WTC11 (cell line): ENCODE measurements around the gene MAST4. TPM values are rescaled to one million over a fixed set of nuclear protein-coding genes. Genes with fewer than 3 reads are reported as not detected.

Experiments used
- ATAC-seq: fragments of 200-7000 bp; cut with Tn5 transposase; 2 replicates; pipeline ENCODE4 v1.10.0; 2021; ENCODE audit warnings: mild to moderate bottlenecking, moderate library complexity
- CTCF ChIA-PET: fragments of 300-600 bp; sonication (Branson Sonifier 250); formaldehyde crosslinking; loops from one replicate; lab custom pipeline; 2021; ENCODE audit warnings: antibody characterized with exemption; lab: Charles Lee
- POLR2A ChIA-PET: fragments of 350-600 bp; sonication (Branson Sonifier 250); formaldehyde crosslinking; loops from one replicate; lab custom pipeline; 2021; ENCODE audit warnings: antibody characterized with exemption; lab: Charles Lee
- DNase-seq: peaks from one replicate; pipeline ENCODE4 v3.0.0; 2021; ENCODE audit warnings: low spot score
- H3K27ac Mint-ChIP-seq: 2 replicates; pipeline ENCODE4 v1.8.0; 2021; ENCODE audit warnings: mixed read lengths
- H3K27me3 Mint-ChIP-seq: 2 replicates; pipeline ENCODE4 v1.8.0; 2021; ENCODE audit warnings: low read depth, mild to moderate bottlenecking, moderate library complexity, mixed read lengths
- H3K36me3 Mint-ChIP-seq: 2 replicates; pipeline ENCODE4 v1.8.0; 2021; ENCODE audit warnings: mixed read lengths
- H3K4me1 Mint-ChIP-seq: 2 replicates; pipeline ENCODE4 v1.8.0; 2022; ENCODE audit warnings: mixed read lengths
- H3K4me3 Mint-ChIP-seq: 2 replicates; pipeline ENCODE4 v1.8.0; 2021; ENCODE audit warnings: mild to moderate bottlenecking, moderate library complexity, mixed read lengths
- H3K9me3 Mint-ChIP-seq: 2 replicates; pipeline ENCODE4 v1.8.0; 2021; ENCODE audit warnings: mixed read lengths
- CREM ChIP-seq: sonication (generic); formaldehyde crosslinking; IDR thresholded peaks from 2 replicates; pipeline ENCODE4 v1.8.1; 2022; ENCODE audit warnings: mild to moderate bottlenecking, missing genetic modification reagents, moderate library complexity
- GRHL2 ChIP-seq: fragments of 250-450 bp; sonication (Bioruptor Pico); IDR thresholded peaks from 2 replicates; pipeline ENCODE4 v1.8.0; 2022; ENCODE audit warnings: mild to moderate bottlenecking, moderate library complexity; ENCODE audit not compliant: insufficient replicate concordance, severe bottlenecking
- KAT7 ChIP-seq: sonication (generic); formaldehyde crosslinking; IDR thresholded peaks from 2 replicates; pipeline ENCODE4 v1.8.1; 2023; ENCODE audit warnings: missing genetic modification reagents, mild to moderate bottlenecking, borderline replicate concordance
- MYBL2 ChIP-seq: sonication (generic); formaldehyde crosslinking; IDR thresholded peaks from 2 replicates; pipeline ENCODE4 v1.8.1; 2023; ENCODE audit warnings: mild to moderate bottlenecking, moderate library complexity, missing genetic modification reagents
- SOX15 ChIP-seq: fragments of 250-450 bp; sonication (Bioruptor Pico); IDR thresholded peaks from 2 replicates; pipeline ENCODE4 v1.9.0; 2021; ENCODE audit warnings: mild to moderate bottlenecking
- TEAD4 ChIP-seq: sonication (generic); formaldehyde crosslinking; IDR thresholded peaks from 2 replicates; pipeline ENCODE4 v1.8.0; 2022; ENCODE audit warnings: mild to moderate bottlenecking, missing genetic modification reagents
- ZNF138 ChIP-seq: sonication (generic); formaldehyde crosslinking; conservative IDR thresholded peaks from 2 replicates; pipeline ENCODE4 v1.8.1; 2022; ENCODE audit warnings: mild to moderate bottlenecking, moderate library complexity, missing genetic modification reagents
- total RNA-seq: library from RNA; stranded (reverse); gene quantifications from 3 replicates; pipeline ENCODE4 v1.2.3, GENCODE V29; 2021
- TF ChIP-seq, protein P1 (sequence below): sonication (generic); formaldehyde crosslinking; IDR thresholded peaks from 2 replicates; pipeline ENCODE4 v1.8.1; 2023; ENCODE audit warnings: mild to moderate bottlenecking, missing genetic modification reagents, moderate library complexity
- TF ChIP-seq, protein P2 (sequence below): sonication (generic); formaldehyde crosslinking; IDR thresholded peaks from 2 replicates; pipeline ENCODE4 v1.8.0; 2022; ENCODE audit warnings: mild to moderate bottlenecking, missing genetic modification reagents
- TF ChIP-seq, protein P3 (sequence below): sonication (generic); formaldehyde crosslinking; IDR thresholded peaks from 2 replicates; pipeline ENCODE4 v1.8.0; 2022; ENCODE audit warnings: mild to moderate bottlenecking, missing genetic modification reagents
- TF ChIP-seq, protein P4 (sequence below): sonication (generic); formaldehyde crosslinking; IDR thresholded peaks from 2 replicates; pipeline ENCODE4 v1.8.1; 2022; ENCODE audit warnings: missing genetic modification reagents, borderline replicate concordance
- TF ChIP-seq, protein P5 (sequence below): fragments of 250-450 bp; sonication (Bioruptor Pico); conservative IDR thresholded peaks from 2 replicates; pipeline ENCODE4 v1.9.0; 2021; ENCODE audit warnings: mild to moderate bottlenecking
- TF ChIP-seq, protein P6 (sequence below): sonication (generic); formaldehyde crosslinking; IDR thresholded peaks from 2 replicates; pipeline ENCODE4 v1.8.0; 2022; ENCODE audit warnings: missing genetic modification reagents
- TF ChIP-seq, protein P7 (sequence below): sonication (generic); formaldehyde crosslinking; conservative IDR thresholded peaks from 2 replicates; pipeline ENCODE4 v1.8.1; 2023; ENCODE audit warnings: mild to moderate bottlenecking, low read depth, missing genetic modification reagents, moderate library complexity
- TF ChIP-seq, protein P8 (sequence below): sonication (generic); formaldehyde crosslinking; IDR thresholded peaks from 2 replicates; pipeline ENCODE4 v1.8.1; 2022; ENCODE audit warnings: low read depth, missing genetic modification reagents, borderline replicate concordance

MAST4 gene
- total RNA-seq, 1 experiment from 2014 or later: 8.0 TPM

DNA sequence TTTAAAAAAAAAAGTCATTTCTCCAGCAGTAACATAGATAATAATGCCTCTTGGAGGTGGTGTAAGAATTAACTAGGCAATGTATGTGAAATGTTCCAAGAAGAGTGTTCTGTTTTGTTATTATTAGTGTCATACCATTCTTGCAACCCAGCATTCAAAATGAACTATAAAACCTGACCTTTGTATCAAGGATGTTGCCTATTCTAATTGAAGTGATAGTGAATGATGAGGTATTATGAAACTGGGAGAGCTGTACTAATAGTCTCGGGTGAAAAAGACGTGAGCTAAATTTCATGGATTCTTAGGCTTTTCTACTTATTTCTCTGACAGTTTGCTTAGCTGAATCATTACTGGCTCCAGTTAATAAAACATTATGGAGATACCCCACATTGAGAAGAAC is 375.8 kb downstream of the MAST4 start:
- H3K9me3 Mint-ChIP-seq: no peaks in the 10 kb centered on the region
- CTCF ChIA-PET: interaction anchor here (1.1 kb wide), 1 partner anchor 178 kb away, joined by 3 read pairs; no protein-coding TSS in a partner anchor
- no peak for ATAC-seq
- 0 out of 2 replicates have a peak, but pooled peaks cover 3% of the 10 kb centered on the region for H3K4me1 Mint-ChIP-seq
- no peak overlapping the region for H3K27ac Mint-ChIP-seq
- POLR2A ChIA-PET: no interaction called here
- no peaks in the 10 kb centered on the region for H3K36me3 Mint-ChIP-seq
- TF ChIP-seq, protein P1, sequence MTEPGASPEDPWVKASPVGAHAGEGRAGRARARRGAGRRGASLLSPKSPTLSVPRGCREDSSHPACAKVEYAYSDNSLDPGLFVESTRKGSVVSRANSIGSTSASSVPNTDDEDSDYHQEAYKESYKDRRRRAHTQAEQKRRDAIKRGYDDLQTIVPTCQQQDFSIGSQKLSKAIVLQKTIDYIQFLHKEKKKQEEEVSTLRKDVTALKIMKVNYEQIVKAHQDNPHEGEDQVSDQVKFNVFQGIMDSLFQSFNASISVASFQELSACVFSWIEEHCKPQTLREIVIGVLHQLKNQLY (CRISPR knock-in tag): no peak
- TF ChIP-seq, protein P2, sequence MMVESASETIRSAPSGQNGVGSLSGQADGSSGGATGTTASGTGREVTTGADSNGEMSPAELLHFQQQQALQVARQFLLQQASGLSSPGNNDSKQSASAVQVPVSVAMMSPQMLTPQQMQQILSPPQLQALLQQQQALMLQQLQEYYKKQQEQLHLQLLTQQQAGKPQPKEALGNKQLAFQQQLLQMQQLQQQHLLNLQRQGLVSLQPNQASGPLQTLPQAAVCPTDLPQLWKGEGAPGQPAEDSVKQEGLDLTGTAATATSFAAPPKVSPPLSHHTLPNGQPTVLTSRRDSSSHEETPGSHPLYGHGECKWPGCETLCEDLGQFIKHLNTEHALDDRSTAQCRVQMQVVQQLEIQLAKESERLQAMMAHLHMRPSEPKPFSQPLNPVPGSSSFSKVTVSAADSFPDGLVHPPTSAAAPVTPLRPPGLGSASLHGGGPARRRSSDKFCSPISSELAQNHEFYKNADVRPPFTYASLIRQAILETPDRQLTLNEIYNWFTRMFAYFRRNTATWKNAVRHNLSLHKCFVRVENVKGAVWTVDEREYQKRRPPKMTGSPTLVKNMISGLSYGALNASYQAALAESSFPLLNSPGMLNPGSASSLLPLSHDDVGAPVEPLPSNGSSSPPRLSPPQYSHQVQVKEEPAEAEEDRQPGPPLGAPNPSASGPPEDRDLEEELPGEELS (CRISPR knock-in tag): no peak
- TF ChIP-seq KAT7 (CRISPR knock-in tag) (no peak), CREM (CRISPR knock-in tag) (no peak), MYBL2 (CRISPR knock-in tag) (no peak), GRHL2 (CRISPR knock-in tag) (no peak), ZNF138 (CRISPR knock-in tag) (no peak)
- TF ChIP-seq, protein P3, sequence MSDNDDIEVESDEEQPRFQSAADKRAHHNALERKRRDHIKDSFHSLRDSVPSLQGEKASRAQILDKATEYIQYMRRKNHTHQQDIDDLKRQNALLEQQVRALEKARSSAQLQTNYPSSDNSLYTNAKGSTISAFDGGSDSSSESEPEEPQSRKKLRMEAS (CRISPR knock-in tag): no peak
- TF ChIP-seq, protein P4, sequence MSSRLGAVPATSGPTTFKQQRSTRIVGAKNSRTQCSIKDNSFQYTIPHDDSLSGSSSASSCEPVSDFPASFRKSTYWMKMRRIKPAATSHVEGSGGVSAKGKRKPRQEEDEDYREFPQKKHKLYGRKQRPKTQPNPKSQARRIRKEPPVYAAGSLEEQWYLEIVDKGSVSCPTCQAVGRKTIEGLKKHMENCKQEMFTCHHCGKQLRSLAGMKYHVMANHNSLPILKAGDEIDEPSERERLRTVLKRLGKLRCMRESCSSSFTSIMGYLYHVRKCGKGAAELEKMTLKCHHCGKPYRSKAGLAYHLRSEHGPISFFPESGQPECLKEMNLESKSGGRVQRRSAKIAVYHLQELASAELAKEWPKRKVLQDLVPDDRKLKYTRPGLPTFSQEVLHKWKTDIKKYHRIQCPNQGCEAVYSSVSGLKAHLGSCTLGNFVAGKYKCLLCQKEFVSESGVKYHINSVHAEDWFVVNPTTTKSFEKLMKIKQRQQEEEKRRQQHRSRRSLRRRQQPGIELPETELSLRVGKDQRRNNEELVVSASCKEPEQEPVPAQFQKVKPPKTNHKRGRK: no peak
- TF ChIP-seq, protein P5, sequence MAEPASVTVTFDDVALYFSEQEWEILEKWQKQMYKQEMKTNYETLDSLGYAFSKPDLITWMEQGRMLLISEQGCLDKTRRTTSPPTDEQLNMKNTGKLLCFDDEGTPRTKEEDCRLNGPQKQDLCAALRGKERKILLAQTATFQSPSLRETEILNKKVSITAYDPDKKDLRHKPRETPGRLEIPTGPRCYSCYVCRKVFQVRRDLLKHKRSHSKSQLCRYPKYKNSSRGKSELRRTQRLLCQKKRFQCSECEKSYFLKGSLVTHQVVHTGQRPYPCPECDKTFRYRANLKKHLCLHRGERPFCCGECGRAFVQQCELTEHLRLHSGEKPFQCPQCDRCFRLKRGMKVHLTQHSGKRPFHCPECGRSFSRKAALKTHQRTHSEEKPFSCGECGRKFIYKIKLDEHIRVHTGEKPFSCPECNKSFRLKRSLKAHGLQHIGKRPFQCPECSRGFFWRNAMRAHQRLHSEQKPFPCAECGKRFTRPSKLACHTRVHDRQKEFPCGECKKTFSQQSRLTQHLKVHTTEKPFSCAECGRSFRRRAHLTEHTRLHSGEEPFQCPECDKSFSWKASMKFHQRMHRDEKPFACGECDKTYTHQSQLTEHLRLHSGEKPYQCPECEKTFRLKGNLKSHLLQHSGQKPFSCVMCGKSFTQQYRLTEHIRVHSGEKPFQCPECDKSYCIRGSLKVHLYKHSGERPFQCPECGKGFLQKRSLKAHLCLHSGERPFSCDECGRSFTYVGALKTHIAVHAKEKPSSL: no peak
- TF ChIP-seq, protein P6, sequence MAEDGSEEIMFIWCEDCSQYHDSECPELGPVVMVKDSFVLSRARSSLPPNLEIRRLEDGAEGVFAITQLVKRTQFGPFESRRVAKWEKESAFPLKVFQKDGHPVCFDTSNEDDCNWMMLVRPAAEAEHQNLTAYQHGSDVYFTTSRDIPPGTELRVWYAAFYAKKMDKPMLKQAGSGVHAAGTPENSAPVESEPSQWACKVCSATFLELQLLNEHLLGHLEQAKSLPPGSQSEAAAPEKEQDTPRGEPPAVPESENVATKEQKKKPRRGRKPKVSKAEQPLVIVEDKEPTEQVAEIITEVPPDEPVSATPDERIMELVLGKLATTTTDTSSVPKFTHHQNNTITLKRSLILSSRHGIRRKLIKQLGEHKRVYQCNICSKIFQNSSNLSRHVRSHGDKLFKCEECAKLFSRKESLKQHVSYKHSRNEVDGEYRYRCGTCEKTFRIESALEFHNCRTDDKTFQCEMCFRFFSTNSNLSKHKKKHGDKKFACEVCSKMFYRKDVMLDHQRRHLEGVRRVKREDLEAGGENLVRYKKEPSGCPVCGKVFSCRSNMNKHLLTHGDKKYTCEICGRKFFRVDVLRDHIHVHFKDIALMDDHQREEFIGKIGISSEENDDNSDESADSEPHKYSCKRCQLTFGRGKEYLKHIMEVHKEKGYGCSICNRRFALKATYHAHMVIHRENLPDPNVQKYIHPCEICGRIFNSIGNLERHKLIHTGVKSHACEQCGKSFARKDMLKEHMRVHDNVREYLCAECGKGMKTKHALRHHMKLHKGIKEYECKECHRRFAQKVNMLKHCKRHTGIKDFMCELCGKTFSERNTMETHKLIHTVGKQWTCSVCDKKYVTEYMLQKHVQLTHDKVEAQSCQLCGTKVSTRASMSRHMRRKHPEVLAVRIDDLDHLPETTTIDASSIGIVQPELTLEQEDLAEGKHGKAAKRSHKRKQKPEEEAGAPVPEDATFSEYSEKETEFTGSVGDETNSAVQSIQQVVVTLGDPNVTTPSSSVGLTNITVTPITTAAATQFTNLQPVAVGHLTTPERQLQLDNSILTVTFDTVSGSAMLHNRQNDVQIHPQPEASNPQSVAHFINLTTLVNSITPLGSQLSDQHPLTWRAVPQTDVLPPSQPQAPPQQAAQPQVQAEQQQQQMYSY (CRISPR knock-in tag): no peak
- TF ChIP-seq, all 79 proteins: peak for 0
- H3K4me3 Mint-ChIP-seq: no peak overlapping the region
- DNase-seq: no peak
- H3K27me3 Mint-ChIP-seq: no peaks in the 10 kb centered on the region

DNA sequence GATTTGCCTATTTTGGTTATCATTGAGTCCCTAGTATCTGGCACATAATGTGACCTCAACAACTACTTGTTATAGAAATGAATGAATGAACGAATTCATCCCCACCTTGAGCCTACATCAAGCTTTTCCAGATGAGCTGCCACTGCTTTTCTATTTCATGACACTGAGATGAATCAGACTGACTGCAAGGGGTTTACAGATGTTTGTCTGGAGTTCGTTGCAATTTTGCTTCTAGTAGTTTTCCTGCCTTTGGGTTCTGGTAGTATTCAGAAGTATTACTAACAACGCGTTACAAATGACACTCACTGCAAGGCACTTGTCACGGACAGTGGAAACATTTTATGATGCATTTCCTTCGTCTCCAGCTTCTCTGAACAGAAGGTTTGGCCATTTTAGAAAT is 378.1 kb downstream of the MAST4 start:
- Mint-ChIP-seq H3K27me3 (peaks cover 2% of the 10 kb centered on the region; the same call in 1 of the 2 replicates), H3K4me3 (no peak overlapping the region), H3K36me3 (no peaks in the 10 kb centered on the region), H3K4me1 (0 out of 2 replicates have a peak, but pooled peaks cover 3% of the 10 kb centered on the region), H3K27ac (no peak overlapping the region), H3K9me3 (no peaks in the 10 kb centered on the region)
- CTCF ChIA-PET: no interaction called here
- DNase-seq (no peak), ATAC-seq (no peak)
- POLR2A ChIA-PET: no interaction called here
- TF ChIP-seq, protein P7, sequence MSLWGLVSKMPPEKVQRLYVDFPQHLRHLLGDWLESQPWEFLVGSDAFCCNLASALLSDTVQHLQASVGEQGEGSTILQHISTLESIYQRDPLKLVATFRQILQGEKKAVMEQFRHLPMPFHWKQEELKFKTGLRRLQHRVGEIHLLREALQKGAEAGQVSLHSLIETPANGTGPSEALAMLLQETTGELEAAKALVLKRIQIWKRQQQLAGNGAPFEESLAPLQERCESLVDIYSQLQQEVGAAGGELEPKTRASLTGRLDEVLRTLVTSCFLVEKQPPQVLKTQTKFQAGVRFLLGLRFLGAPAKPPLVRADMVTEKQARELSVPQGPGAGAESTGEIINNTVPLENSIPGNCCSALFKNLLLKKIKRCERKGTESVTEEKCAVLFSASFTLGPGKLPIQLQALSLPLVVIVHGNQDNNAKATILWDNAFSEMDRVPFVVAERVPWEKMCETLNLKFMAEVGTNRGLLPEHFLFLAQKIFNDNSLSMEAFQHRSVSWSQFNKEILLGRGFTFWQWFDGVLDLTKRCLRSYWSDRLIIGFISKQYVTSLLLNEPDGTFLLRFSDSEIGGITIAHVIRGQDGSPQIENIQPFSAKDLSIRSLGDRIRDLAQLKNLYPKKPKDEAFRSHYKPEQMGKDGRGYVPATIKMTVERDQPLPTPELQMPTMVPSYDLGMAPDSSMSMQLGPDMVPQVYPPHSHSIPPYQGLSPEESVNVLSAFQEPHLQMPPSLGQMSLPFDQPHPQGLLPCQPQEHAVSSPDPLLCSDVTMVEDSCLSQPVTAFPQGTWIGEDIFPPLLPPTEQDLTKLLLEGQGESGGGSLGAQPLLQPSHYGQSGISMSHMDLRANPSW (CRISPR knock-in tag): no peak
- TF ChIP-seq TEAD4 (CRISPR knock-in tag): no peak
- TF ChIP-seq, protein P5: no peak
- TF ChIP-seq, protein P8, sequence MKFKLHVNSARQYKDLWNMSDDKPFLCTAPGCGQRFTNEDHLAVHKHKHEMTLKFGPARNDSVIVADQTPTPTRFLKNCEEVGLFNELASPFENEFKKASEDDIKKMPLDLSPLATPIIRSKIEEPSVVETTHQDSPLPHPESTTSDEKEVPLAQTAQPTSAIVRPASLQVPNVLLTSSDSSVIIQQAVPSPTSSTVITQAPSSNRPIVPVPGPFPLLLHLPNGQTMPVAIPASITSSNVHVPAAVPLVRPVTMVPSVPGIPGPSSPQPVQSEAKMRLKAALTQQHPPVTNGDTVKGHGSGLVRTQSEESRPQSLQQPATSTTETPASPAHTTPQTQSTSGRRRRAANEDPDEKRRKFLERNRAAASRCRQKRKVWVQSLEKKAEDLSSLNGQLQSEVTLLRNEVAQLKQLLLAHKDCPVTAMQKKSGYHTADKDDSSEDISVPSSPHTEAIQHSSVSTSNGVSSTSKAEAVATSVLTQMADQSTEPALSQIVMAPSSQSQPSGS (CRISPR knock-in tag): no peak
- no peak for TF ChIP-seq SOX15
